Panc1 (cell line): ENCODE results near the gene SPATA31C1. TPM values are rescaled to one million over a fixed set of nuclear protein-coding genes. Genes with fewer than 3 reads are reported as not detected.

Source experiments
- ATAC-seq: fragments of 200-7000 bp; cut with Tn5 transposase; 2 replicates; pipeline ENCODE4 v1.9.1; 2020; ENCODE audit warnings: mild to moderate bottlenecking, moderate library complexity
- BruUV-seq: library from RNA; stranded (reverse); fragments of 400-500 nt; replicated peaks from 2 replicates; lab custom pipeline; 2021; lab: Mats Ljungman, UMichigan
- CTCF ChIA-PET: fragments of 300-600 bp; sonication (Branson Sonifier 250); formaldehyde crosslinking; loops from one replicate; lab custom pipeline; 2022; ENCODE audit warnings: antibody characterized with exemption; lab: Charles Lee
- POLR2A ChIA-PET: fragments of 300-600 bp; sonication (Branson Sonifier 250); formaldehyde crosslinking; loops from one replicate; lab custom pipeline; 2022; ENCODE audit warnings: antibody characterized with exemption; lab: Charles Lee
- DNase-seq: peaks from one replicate; pipeline ENCODE4 v3.0.0-alpha.2; 2010; ENCODE audit warnings: low read depth, low spot score
- H3K27ac ChIP-seq: 2 replicates; pipeline ENCODE4 v1.5.1; 2011; ENCODE audit warnings: mild to moderate bottlenecking, low read length, inconsistent platforms
- H3K27me3 ChIP-seq: fragments of 200-500 bp; sonication (Bioruptor generic); 2 replicates; pipeline ENCODE4 v1.6.0; 2014; ENCODE audit warnings: low read length, inconsistent platforms; ENCODE audit not compliant: control insufficient read depth, insufficient read depth
- H3K36me3 ChIP-seq: fragments of 200-500 bp; sonication (Bioruptor generic); 2 replicates; pipeline ENCODE4 v1.5.1; 2014; ENCODE audit warnings: inconsistent platforms, mild to moderate bottlenecking, low read length, moderate library complexity; ENCODE audit not compliant: control insufficient read depth, insufficient read depth
- H3K4me1 ChIP-seq: 2 replicates; pipeline ENCODE4 v1.5.1; 2011; ENCODE audit warnings: inconsistent platforms, mild to moderate bottlenecking, low read length, moderate library complexity; ENCODE audit not compliant: control insufficient read depth, insufficient read depth
- H3K4me3 ChIP-seq, 2 experiments: 2 replicates each; pipeline ENCODE4 v1.5.1; 2011 to 2012; ENCODE audit warnings: low read depth in 2 of 2, low read length in 2 of 2, mild to moderate bottlenecking in 2 of 2, inconsistent platforms in 1 of 2, moderate library complexity in 1 of 2
- H3K9me3 ChIP-seq: fragments of 200-500 bp; sonication (Bioruptor generic); 2 replicates; pipeline ENCODE4 v1.5.1; 2014; ENCODE audit warnings: low read depth, mild to moderate bottlenecking, inconsistent platforms, low read length, moderate library complexity; ENCODE audit not compliant: control insufficient read depth, insufficient read depth
- CTCF ChIP-seq: fragments of 450-650 bp; IDR thresholded peaks from 2 replicates; pipeline ENCODE4 v1.5.1; 2017; ENCODE audit warnings: mild to moderate bottlenecking
- POLR2AphosphoS5 ChIP-seq: IDR thresholded peaks from 2 replicates; pipeline ENCODE4 v1.6.1; 2012; ENCODE audit warnings: mild to moderate bottlenecking, low read depth, low read length, moderate library complexity
- REST ChIP-seq, 2 experiments: IDR thresholded peaks; 2 replicates each; pipeline ENCODE4 v1.6.1; 2011 to 2012; ENCODE audit warnings: low read depth in 2 of 2, control low read depth in 1 of 2, low read length in 1 of 2, mild to moderate bottlenecking in 1 of 2, moderate library complexity in 1 of 2; ENCODE audit not compliant: insufficient read depth in 1 of 2
- SIN3A ChIP-seq: IDR thresholded peaks from 2 replicates; pipeline ENCODE4 v1.6.1; 2012; ENCODE audit warnings: low read depth, mild to moderate bottlenecking, low read length, moderate library complexity, borderline replicate concordance; ENCODE audit not compliant: insufficient read depth
- TCF7L2 ChIP-seq: IDR thresholded peaks from 2 replicates; pipeline ENCODE4 v1.6.1; 2011; ENCODE audit warnings: mild to moderate bottlenecking, low read depth, low read length, inconsistent platforms
- in situ Hi-C: cut with HindIII; loops from 2 replicates; pipeline ENCODE4 v1.10.0; 2016; ENCODE audit warnings: low sequenced_read_pairs, low pct_unique_long_range_greater_than_20kb
- intact Hi-C: fragments of 100-400 bp; cut with micrococcal nuclease; formaldehyde crosslinking; loops from one replicate; pipeline ENCODE4 v1.10.0; 2022; ENCODE audit not compliant: unreplicated experiment
- total RNA-seq: library from RNA; stranded (reverse); gene quantifications from one replicate; pipeline ENCODE4 v1.2.1, GENCODE V29; 2021; ENCODE audit not compliant: unreplicated experiment

SPATA31C1 gene
- total RNA-seq, 1 experiment from 2014 or later, result not detected

- intact Hi-C loops (no loop called here), in situ Hi-C loops (no loop called here)
- Histone ChIP-seq H3K27me3 (no peaks in the 10 kb centered on the region), H3K36me3 (no peaks in the 10 kb centered on the region), H3K4me3 (no peak overlapping the region), H3K4me1 (no peaks in the 10 kb centered on the region), H3K27ac (no peak overlapping the region), H3K9me3 (no peaks in the 10 kb centered on the region)
- TF ChIP-seq SIN3A (no peak), POLR2AphosphoS5 (no peak), CTCF (no peak), REST (IDR thresholded peaks at IDR 0.05; ENCODE audit: insufficient read depth in 1 of 2, low read depth in 2 of 2, low read length in 1 of 2) (no peak), TCF7L2 (no peak)
- no TSS peak for BruUV-seq
- CTCF ChIA-PET, result no interaction called here
- ATAC-seq (no peak), DNase-seq (no peak)
- POLR2A ChIA-PET, result no interaction called here
Observed at GRCh38 chr9:87872079-87872624, 45.6 kb upstream of the SPATA31C1 start.

GRCh38 chr9:87873607-87874303 is 44.0 kb upstream of the SPATA31C1 start:
- in situ Hi-C loops (no loop called here), intact Hi-C loops (no loop called here)
- H3K27me3 ChIP-seq, result no peaks in the 10 kb centered on the region
- H3K27ac ChIP-seq, result no peak overlapping the region
- H3K36me3 ChIP-seq, result no peaks in the 10 kb centered on the region
- TF ChIP-seq SIN3A (no peak), REST (IDR thresholded peaks at IDR 0.05; ENCODE audit: insufficient read depth in 1 of 2, low read depth in 2 of 2, low read length in 1 of 2) (no peak), POLR2AphosphoS5 (no peak)
- H3K4me3 ChIP-seq, result no peak overlapping the region
- ChIA-PET CTCF (no interaction called here), POLR2A (no interaction called here)
- no peaks in the 10 kb centered on the region for H3K9me3 ChIP-seq
- DNase-seq, result no peak
- no TSS peak for BruUV-seq
- no peak for ATAC-seq
- no peaks in the 10 kb centered on the region for H3K4me1 ChIP-seq
